Tibial nerve (tissue), 4 donors: ENCODE results near the gene EMID1.

Source experiments
- CTCF ChIP-seq, 5 experiments: fragments of 200-600 bp in 3 of 5; fragments of 450-650 bp in 2 of 5; sonication (generic) in 3 of 5; IDR thresholded peaks; one replicate each; pipeline ENCODE4 v1.5.1; 2016 to 2019; ENCODE audit warnings: antibody characterized with exemption in 5 of 5, mild to moderate bottlenecking in 3 of 5, moderate library complexity in 2 of 5
- EP300 ChIP-seq, 2 donors: sonication (generic); formaldehyde crosslinking; IDR thresholded peaks; one replicate each; pipeline ENCODE4 v1.6.1; 2017; ENCODE audit warnings: antibody characterized with exemption in 2 of 2, mild to moderate bottlenecking in 1 of 2
- POLR2A ChIP-seq, 2 donors: fragments of 450-650 bp; IDR thresholded peaks; one replicate each; pipeline ENCODE4 v1.6.1; 2017; ENCODE audit warnings: antibody characterized with exemption in 2 of 2, mild to moderate bottlenecking in 2 of 2, moderate library complexity in 2 of 2

GRCh38 chr22:29298641-29299040, 92.9 kb downstream of the EMID1 start:
- TF ChIP-seq CTCF (IDR thresholded peaks at IDR 0.05) (no peak), POLR2A (IDR thresholded peaks at IDR 0.05) (no peak), EP300 (IDR thresholded peaks at IDR 0.05) (no peak)
